SKM-1 (cell line): ENCODE data around the gene OR2A12.
"Not testable (repeated sequence)": the region's sequence is repeated elsewhere in the genome, so short reads cannot be mapped to it uniquely, and the experiment has no call there.

Experiments
- DNase-seq: peaks from one replicate; lab custom pipeline; 2025; ENCODE audit not compliant: unreplicated experiment; lab: John Stamatoyannopoulos, UW

Gene OR2A12

GRCh38 chr7:144118341-144118740, 32.3 kb downstream of the OR2A12 start:
- DNase-seq: no peak

- no peak for DNase-seq
Observed at GRCh38 chr7:144122876-144123275, 36.8 kb downstream of the OR2A12 start, which contains the start of gene OR2A14. TSS of gene OR2A14 (plus strand) at chr7:144123176. CDS start at chr7:144129113, 5,937 bp downstream.

GRCh38 chr7:144127714-144128334, 41.7 kb downstream of the OR2A12 start:
- peak; percentile 52 for DNase-seq

- DNase-seq: not testable (repeated sequence)
Observed at GRCh38 chr7:144129601-144130000, 43.5 kb downstream of the OR2A12 start.

- no peak for DNase-seq
Observed at GRCh38 chr7:144130730-144131129, 44.7 kb downstream of the OR2A12 start.

- DNase-seq: no peak
Observed at GRCh38 chr7:144132262-144132661, 46.2 kb downstream of the OR2A12 start.

GRCh38 chr7:144133307-144133706, 47.2 kb downstream of the OR2A12 start:
- no peak for DNase-seq

GRCh38 chr7:144134116-144134515, 48.0 kb downstream of the OR2A12 start:
- DNase-seq: no peak

GRCh38 chr7:144137501-144137900, 51.4 kb downstream of the OR2A12 start:
- no peak for DNase-seq

GRCh38 chr7:144142187-144142586, 56.1 kb downstream of the OR2A12 start:
- no peak for DNase-seq

GRCh38 chr7:144144426-144144825, 58.3 kb downstream of the OR2A12 start:
- no peak for DNase-seq

GRCh38 chr7:144148224-144148827, 62.2 kb downstream of the OR2A12 start:
- no peak for DNase-seq
